Natural killer cell (primary cell): Measurements from ENCODE around the gene POMT2. TPM values are rescaled to one million over a fixed set of nuclear protein-coding genes. Genes with fewer than 3 reads are reported as not detected.

Source experiments
- ATAC-seq, 3 donors: fragments of 150-1000 bp in 2 of 3; fragments of 200-7000 bp in 1 of 3; cut with Tn5 transposase; 1 replicate in 1 of 3; 2 replicates in 2 of 3; pipeline ENCODE4 v1.10.0; 2021; ENCODE audit warnings: mild to moderate bottlenecking in 2 of 3, moderate library complexity in 2 of 3
- DNase-seq, 2 donors: peaks; one replicate each; pipeline versions ENCODE4 v3.0.0 to v3.0.0-alpha.2; 2013 to 2021; ENCODE audit warnings: mixed read lengths in 1 of 2
- H3K27ac ChIP-seq: one replicate; pipeline ENCODE4 v1.5.1; 2013; ENCODE audit warnings: mild to moderate bottlenecking, low read length
- H3K27me3 ChIP-seq: one replicate; pipeline ENCODE4 v1.6.1; 2013; ENCODE audit warnings: low read length; ENCODE audit not compliant: control insufficient read depth, insufficient read depth
- H3K36me3 ChIP-seq: one replicate; pipeline ENCODE4 v1.6.1; 2013; ENCODE audit warnings: low read length; ENCODE audit not compliant: control insufficient read depth, insufficient read depth
- H3K4me1 ChIP-seq: one replicate; pipeline ENCODE4 v1.6.1; 2013; ENCODE audit warnings: low read length; ENCODE audit not compliant: control insufficient read depth, insufficient read depth
- H3K4me3 ChIP-seq: one replicate; pipeline ENCODE4 v1.5.1; 2013; ENCODE audit warnings: low read length
- H3K9me3 ChIP-seq: one replicate; pipeline ENCODE4 v1.6.1; 2013; ENCODE audit warnings: low read length; ENCODE audit not compliant: control insufficient read depth, insufficient read depth
- H3K27ac Mint-ChIP-seq, 2 donors: one replicate each; pipeline ENCODE4 v1.8.0; 2022; ENCODE audit warnings: mild to moderate bottlenecking in 2 of 2, mixed read lengths in 2 of 2, moderate library complexity in 1 of 2
- H3K27me3 Mint-ChIP-seq, 2 donors: one replicate each; pipeline ENCODE4 v1.8.0; 2022; ENCODE audit warnings: low read depth in 2 of 2, mixed read lengths in 2 of 2
- H3K36me3 Mint-ChIP-seq: one replicate; pipeline ENCODE4 v1.8.0; 2022; ENCODE audit warnings: mixed read lengths
- H3K4me1 Mint-ChIP-seq, 2 donors: one replicate each; pipeline ENCODE4 v1.8.0; 2022; ENCODE audit warnings: mixed read lengths in 2 of 2
- H3K4me3 Mint-ChIP-seq: one replicate; pipeline ENCODE4 v1.8.0; 2022; ENCODE audit warnings: mild to moderate bottlenecking, moderate library complexity, mixed read lengths
- H3K9me3 Mint-ChIP-seq, 2 donors: one replicate each; pipeline ENCODE4 v1.8.0; 2022; ENCODE audit warnings: mixed read lengths in 2 of 2
- WGBS: methylation state at CpG from one replicate; pipeline ENCODE4 v1.1.7; 2013; ENCODE audit warnings: missing lambda C conversion rate; ENCODE audit not compliant: insufficient coverage; 5-methylcytosine and 5-hydroxymethylcytosine counted together
- intact Hi-C: fragments of 100-400 bp; cut with micrococcal nuclease; formaldehyde crosslinking; loops from one replicate; pipeline ENCODE4 v1.14.2; 2022
- total RNA-seq, 4 donors: library from RNA; stranded (reverse); fragments of 120-200 nt in 1 of 4; gene quantifications; one replicate each; pipeline versions ENCODE4 v1.2.3 to v1.2.4, GENCODE V29; 2013 to 2022
- TF ChIP-seq, protein P1 (sequence below): fragments of 200-600 bp; IDR thresholded peaks from one replicate; pipeline ENCODE4 v1.8.0; 2022; ENCODE audit warnings: antibody characterized with exemption

The POMT2 gene, protein sequence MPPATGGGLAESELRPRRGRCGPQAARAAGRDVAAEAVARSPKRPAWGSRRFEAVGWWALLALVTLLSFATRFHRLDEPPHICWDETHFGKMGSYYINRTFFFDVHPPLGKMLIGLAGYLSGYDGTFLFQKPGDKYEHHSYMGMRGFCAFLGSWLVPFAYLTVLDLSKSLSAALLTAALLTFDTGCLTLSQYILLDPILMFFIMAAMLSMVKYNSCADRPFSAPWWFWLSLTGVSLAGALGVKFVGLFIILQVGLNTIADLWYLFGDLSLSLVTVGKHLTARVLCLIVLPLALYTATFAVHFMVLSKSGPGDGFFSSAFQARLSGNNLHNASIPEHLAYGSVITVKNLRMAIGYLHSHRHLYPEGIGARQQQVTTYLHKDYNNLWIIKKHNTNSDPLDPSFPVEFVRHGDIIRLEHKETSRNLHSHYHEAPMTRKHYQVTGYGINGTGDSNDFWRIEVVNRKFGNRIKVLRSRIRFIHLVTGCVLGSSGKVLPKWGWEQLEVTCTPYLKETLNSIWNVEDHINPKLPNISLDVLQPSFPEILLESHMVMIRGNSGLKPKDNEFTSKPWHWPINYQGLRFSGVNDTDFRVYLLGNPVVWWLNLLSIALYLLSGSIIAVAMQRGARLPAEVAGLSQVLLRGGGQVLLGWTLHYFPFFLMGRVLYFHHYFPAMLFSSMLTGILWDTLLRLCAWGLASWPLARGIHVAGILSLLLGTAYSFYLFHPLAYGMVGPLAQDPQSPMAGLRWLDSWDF
- 10 to 100 TPM in 1 of 3 donors, 1 to 10 TPM in 2; 6.7 to 10.9 (median 8.6) TPM for total RNA-seq
- total RNA-seq (2013): 5.6 TPM

DNA sequence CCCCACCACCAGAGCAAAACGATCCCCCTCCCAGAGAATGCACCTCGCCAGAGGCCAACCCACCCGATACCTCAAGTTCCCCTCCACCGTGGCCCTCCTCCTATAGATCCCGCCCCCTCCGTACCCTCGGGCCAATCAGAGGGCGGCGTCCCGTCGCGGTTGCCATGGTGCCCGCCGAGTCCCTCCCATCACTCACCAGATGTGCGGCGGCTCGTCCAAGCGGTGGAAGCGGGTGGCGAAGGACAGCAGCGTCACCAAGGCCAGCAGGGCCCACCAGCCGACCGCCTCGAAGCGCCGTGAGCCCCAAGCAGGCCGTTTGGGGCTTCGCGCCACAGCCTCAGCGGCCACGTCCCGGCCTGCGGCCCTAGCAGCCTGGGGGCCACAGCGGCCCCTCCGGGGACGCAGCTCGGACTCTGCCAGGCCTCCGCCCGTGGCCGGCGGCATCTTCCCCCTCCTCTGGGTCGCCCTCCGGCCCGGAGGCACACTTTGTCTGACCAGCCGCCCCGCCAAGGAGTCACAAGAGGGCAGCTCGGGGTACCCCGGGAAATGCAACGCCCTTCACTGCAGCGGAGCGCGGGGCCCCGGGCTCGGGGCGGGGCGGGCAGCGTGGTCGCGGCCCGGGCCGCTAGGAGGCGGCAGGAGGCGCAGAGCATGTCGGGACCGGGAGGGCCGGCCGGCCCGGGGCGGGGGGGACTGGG lies at the start of gene POMT2:
TSS of gene POMT2 (minus strand) at position 646 of the 698 bp plus-strand sequence. CDS start at position 444, 202 bp downstream.
- peak; percentile 92 to 95 for DNase-seq
- TF ChIP-seq, protein P1, sequence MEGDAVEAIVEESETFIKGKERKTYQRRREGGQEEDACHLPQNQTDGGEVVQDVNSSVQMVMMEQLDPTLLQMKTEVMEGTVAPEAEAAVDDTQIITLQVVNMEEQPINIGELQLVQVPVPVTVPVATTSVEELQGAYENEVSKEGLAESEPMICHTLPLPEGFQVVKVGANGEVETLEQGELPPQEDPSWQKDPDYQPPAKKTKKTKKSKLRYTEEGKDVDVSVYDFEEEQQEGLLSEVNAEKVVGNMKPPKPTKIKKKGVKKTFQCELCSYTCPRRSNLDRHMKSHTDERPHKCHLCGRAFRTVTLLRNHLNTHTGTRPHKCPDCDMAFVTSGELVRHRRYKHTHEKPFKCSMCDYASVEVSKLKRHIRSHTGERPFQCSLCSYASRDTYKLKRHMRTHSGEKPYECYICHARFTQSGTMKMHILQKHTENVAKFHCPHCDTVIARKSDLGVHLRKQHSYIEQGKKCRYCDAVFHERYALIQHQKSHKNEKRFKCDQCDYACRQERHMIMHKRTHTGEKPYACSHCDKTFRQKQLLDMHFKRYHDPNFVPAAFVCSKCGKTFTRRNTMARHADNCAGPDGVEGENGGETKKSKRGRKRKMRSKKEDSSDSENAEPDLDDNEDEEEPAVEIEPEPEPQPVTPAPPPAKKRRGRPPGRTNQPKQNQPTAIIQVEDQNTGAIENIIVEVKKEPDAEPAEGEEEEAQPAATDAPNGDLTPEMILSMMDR: peak; percentile 37
- peaks cover 11% of the 10 kb centered on the region for H3K4me1 ChIP-seq
- Mint-ChIP-seq H3K4me3 (peak within 1 kb of the TSS; percentile 97), H3K36me3 (no peaks in the 10 kb centered on the region), H3K4me1 (peaks cover 13 to 14% of the 10 kb centered on the region in 2 donors), H3K27ac (peak within 1 kb of the TSS; percentile 96 to 97), H3K27me3 (no peaks in the 10 kb centered on the region), H3K9me3 (no peaks in the 10 kb centered on the region)
- peak within 1 kb of the TSS; percentile 63 for H3K4me3 ChIP-seq
- peak; percentile 51 to 77 (median 66) for ATAC-seq
- H3K9me3 ChIP-seq: no peaks in the 10 kb centered on the region
- H3K27ac ChIP-seq: peak within 1 kb of the TSS; percentile 88
- WGBS: under 1% methylated on average over 69 of the region's 69 CpGs
- H3K27me3 ChIP-seq: no peaks in the 10 kb centered on the region
- H3K36me3 ChIP-seq: no peaks in the 10 kb centered on the region
- intact Hi-C loops: loop anchor here (2.0 kb wide), 2 partner anchors 56 to 388 kb away; partner anchors contain the start of genes ALKBH1, SAMD15, SLIRP and TMED8

DNA sequence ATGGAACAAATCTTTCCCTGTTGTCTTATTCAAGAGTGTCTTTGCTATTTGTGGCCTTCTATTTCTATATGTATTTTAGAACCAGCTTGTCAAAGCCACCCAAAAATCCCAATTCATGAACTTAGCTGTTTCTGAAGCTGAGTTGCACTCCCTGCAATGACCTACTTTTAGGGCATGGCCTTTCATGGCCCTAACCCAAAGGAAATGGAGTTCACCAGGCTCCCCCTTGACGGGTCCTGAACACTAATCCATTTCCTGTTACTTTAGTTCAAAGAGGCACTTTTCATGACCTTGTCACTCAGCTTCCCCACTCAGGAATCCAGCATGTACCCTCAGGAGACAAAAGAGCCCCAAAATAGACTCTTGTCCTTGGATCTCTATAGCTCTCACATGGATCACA lies 48.6 kb upstream of the POMT2 start:
- H3K4me3 ChIP-seq: no peak overlapping the region
- H3K36me3 ChIP-seq: no peaks in the 10 kb centered on the region
- H3K4me3 Mint-ChIP-seq: no peak overlapping the region
- H3K27ac Mint-ChIP-seq: no peak overlapping the region
- no peaks in the 10 kb centered on the region for H3K9me3 ChIP-seq
- no peaks in the 10 kb centered on the region for H3K36me3 Mint-ChIP-seq
- H3K27ac ChIP-seq: no peak overlapping the region
- ATAC-seq: no peak
- peak in 1 of 2 donors; percentile 40 for DNase-seq
- H3K4me1 ChIP-seq: peaks cover 6% of the 10 kb centered on the region
- H3K27me3 ChIP-seq: no peaks in the 10 kb centered on the region
- intact Hi-C loops: no loop called here
- 3% methylated on average over 1 of the region's 1 CpG for WGBS
- no peaks in the 10 kb centered on the region for H3K27me3 Mint-ChIP-seq
- no peaks in the 10 kb centered on the region for H3K9me3 Mint-ChIP-seq
- TF ChIP-seq, protein P1: no peak
- peaks cover 15 to 20% of the 10 kb centered on the region in 2 donors for H3K4me1 Mint-ChIP-seq

DNA sequence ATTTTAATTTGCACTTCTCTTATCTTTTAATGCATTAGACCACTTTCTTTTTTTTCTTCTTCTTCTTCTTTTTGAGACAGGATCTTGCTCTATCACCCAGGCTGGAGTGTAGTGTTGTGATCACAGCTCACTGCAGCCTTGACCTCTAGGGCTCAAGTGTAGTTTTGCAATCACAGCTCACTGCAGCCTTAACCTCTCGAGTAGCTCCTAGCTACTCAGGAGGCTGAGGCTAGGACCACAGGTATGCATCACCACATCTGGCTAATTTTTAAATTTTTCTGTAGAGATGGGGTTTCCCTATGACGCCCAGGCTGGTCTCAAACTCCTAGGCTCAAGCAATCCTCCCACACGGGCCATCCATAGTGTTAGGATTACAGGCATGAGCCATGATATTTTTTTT lies 43.5 kb upstream of the POMT2 start:
- Histone ChIP-seq H3K4me1 (no peaks in the 10 kb centered on the region), H3K4me3 (no peak overlapping the region), H3K36me3 (no peaks in the 10 kb centered on the region), H3K9me3 (no peaks in the 10 kb centered on the region), H3K27ac (no peak overlapping the region), H3K27me3 (no peaks in the 10 kb centered on the region)
- DNase-seq (no peak), ATAC-seq (no peak)
- no peaks in the 10 kb centered on the region for H3K36me3 Mint-ChIP-seq
- H3K4me3 Mint-ChIP-seq: no peak overlapping the region
- TF ChIP-seq, protein P1: no peak
- H3K4me1 Mint-ChIP-seq: peaks cover 12% of the 10 kb centered on the region in 2 donors
- WGBS: 84% methylated on average over 3 of the region's 3 CpGs
- no peaks in the 10 kb centered on the region for H3K9me3 Mint-ChIP-seq
- intact Hi-C loops: no loop called here
- H3K27ac Mint-ChIP-seq: no peak overlapping the region
- H3K27me3 Mint-ChIP-seq: no peaks in the 10 kb centered on the region
